CD4-positive, alpha-beta T cell (primary cell): ENCODE measurements around the gene ADAM10. TPM values are rescaled to one million over a fixed set of nuclear protein-coding genes. Genes with fewer than 3 reads are reported as not detected.

ENCODE experiments used
- ATAC-seq: fragments of 200-7000 bp; cut with Tn5 transposase; one replicate; pipeline ENCODE4 v1.10.0; 2022; ENCODE audit warnings: mild to moderate bottlenecking; ENCODE audit not compliant: poor library complexity
- CTCF ChIA-PET: fragments of 350-600 bp; sonication (Branson Sonifier 250); formaldehyde crosslinking; loops from one replicate; lab custom pipeline; 2021; ENCODE audit warnings: antibody characterized with exemption, inconsistent platforms; lab: Charles Lee
- POLR2A ChIA-PET: fragments of 350-600 bp; sonication (Branson Sonifier 250); formaldehyde crosslinking; loops from one replicate; lab custom pipeline; 2021; ENCODE audit warnings: antibody characterized with exemption, inconsistent platforms; lab: Charles Lee
- DNase-seq, 14 experiments: peaks; one replicate each; pipeline ENCODE4 v3.0.0-alpha.2; 2013 to 2020; ENCODE audit warnings: mixed read lengths in 2 of 14
- H3K27ac ChIP-seq, 2 donors: one replicate each; pipeline versions ENCODE4 v1.5.1 to v1.7.0; 2013; ENCODE audit warnings: low read length in 2 of 2, low read depth in 1 of 2, mild to moderate bottlenecking in 1 of 2
- H3K27me3 ChIP-seq, 2 experiments: 1 replicate in 1 of 2; 2 replicates in 1 of 2; pipeline versions ENCODE4 v1.6.1 to v1.7.0; 2013; ENCODE audit warnings: low read length in 2 of 2, control low read depth in 1 of 2, mild to moderate bottlenecking in 1 of 2, moderate library complexity in 1 of 2; ENCODE audit not compliant: insufficient read depth in 2 of 2, control insufficient read depth in 1 of 2
- H3K36me3 ChIP-seq: one replicate; pipeline ENCODE4 v1.6.1; 2013; ENCODE audit warnings: low read length, control low read depth; ENCODE audit not compliant: insufficient read depth
- H3K4me1 ChIP-seq: one replicate; pipeline ENCODE4 v1.6.1; 2013; ENCODE audit warnings: low read length, control low read depth; ENCODE audit not compliant: insufficient read depth
- H3K4me3 ChIP-seq: one replicate; pipeline ENCODE4 v1.5.1; 2013; ENCODE audit warnings: mild to moderate bottlenecking, low read length, moderate library complexity
- H3K9me3 ChIP-seq, 2 experiments: 1 replicate in 1 of 2; 2 replicates in 1 of 2; pipeline versions ENCODE4 v1.6.1 to v1.7.0; 2013; ENCODE audit warnings: low read length in 2 of 2, mild to moderate bottlenecking in 2 of 2, control low read depth in 1 of 2, moderate library complexity in 1 of 2; ENCODE audit not compliant: control insufficient read depth in 1 of 2, insufficient read depth in 1 of 2
- H3K27ac Mint-ChIP-seq: one replicate; pipeline ENCODE4 v1.8.0; 2020; ENCODE audit warnings: mixed read lengths
- H3K27me3 Mint-ChIP-seq: one replicate; pipeline ENCODE4 v1.8.0; 2021; ENCODE audit warnings: mixed read lengths
- H3K36me3 Mint-ChIP-seq: one replicate; pipeline ENCODE4 v1.8.0; 2021; ENCODE audit warnings: low read depth, mixed read lengths
- H3K4me1 Mint-ChIP-seq: one replicate; pipeline ENCODE4 v1.8.0; 2021; ENCODE audit warnings: low read depth, mixed read lengths
- H3K4me3 Mint-ChIP-seq: one replicate; pipeline ENCODE4 v1.8.0; 2020; ENCODE audit warnings: mild to moderate bottlenecking, mixed read lengths
- H3K9me3 Mint-ChIP-seq: one replicate; pipeline ENCODE4 v1.8.0; 2020; ENCODE audit warnings: mixed read lengths
- CTCF ChIP-seq: fragments of 200-600 bp; IDR thresholded peaks from one replicate; pipeline ENCODE4 v1.8.0; 2022; ENCODE audit warnings: antibody characterized with exemption, mild to moderate bottlenecking
- intact Hi-C, 2 experiments: fragments of 100-400 bp; cut with DNase I in 1 of 2; cut with micrococcal nuclease in 1 of 2; formaldehyde crosslinking; loops; one replicate each; pipeline versions ENCODE4 v1.15.1 to v1.9.0; 2023 to 2025; cut with DNase I, micrococcal nuclease
- total RNA-seq, 174 experiments: library from RNA in 2 of 174; stranded (reverse) in 2 of 174; gene quantifications; one replicate each; pipeline ENCODE4 v1.2.3 and lab custom pipeline; 2021 to 2026

The ADAM10 gene
- total RNA-seq, 2 experiments from 2014 or later: 70.5 to 80.4 TPM

- Mint-ChIP-seq H3K27ac (no peak overlapping the region), H3K9me3 (peaks cover 3% of the 10 kb centered on the region), H3K4me1 (no peaks in the 10 kb centered on the region), H3K36me3 (no peaks in the 10 kb centered on the region), H3K27me3 (no peaks in the 10 kb centered on the region), H3K4me3 (no peak overlapping the region)
- intact Hi-C loops: loop anchor here in 1 of 2 experiments (10.0 kb wide), 1 partner anchor 717 kb away; no protein-coding TSS in a partner anchor
- Histone ChIP-seq H3K27me3 (no peaks in the 10 kb centered on the region), H3K9me3 (peaks cover 0 to 8% of the 10 kb centered on the region in 2 experiments), H3K27ac (no peak overlapping the region), H3K36me3 (no peaks in the 10 kb centered on the region), H3K4me3 (no peak overlapping the region), H3K4me1 (no peaks in the 10 kb centered on the region)
- no peak for TF ChIP-seq CTCF
- no peak for ATAC-seq
- ChIA-PET CTCF (interaction anchor here (0.7 to 1.6 kb wide), 3 partner anchors 9 to 534 kb away, joined by 3 to 6 read pairs (median 3); partner anchors contain the start of gene MINDY2), POLR2A (no interaction called here)
- no peak for DNase-seq
Measured at GRCh38 chr15:58762285-58762684, 12.8 kb upstream of the ADAM10 start.

DNA sequence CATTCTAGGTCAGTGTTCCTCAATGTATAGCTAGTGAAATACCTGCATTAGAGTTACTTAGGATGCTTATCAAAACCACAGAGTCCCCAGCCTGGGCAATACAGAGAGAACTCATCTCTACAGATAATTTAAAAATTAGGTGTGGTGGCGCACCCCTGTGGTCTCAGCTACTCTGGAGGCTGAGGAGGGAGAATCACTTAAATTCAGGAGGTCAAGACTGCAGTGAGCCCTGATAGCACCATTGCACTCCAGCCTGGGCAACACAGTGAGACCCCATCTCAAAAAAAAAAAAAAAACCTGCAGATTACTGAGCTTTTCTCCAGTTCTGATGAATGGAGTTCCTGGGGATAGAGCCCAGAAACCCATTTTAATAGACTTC is 11.5 kb upstream of the ADAM10 start:
- DNase-seq (peak in 6 of 14 experiments; percentile 8 to 51 (median 41)), ATAC-seq (peak; percentile 26)
- H3K4me1 ChIP-seq: no peaks in the 10 kb centered on the region
- TF ChIP-seq CTCF: peak; percentile 28
- intact Hi-C loops: loop anchor here (2.0 to 10.0 kb wide), 3 partner anchors 532 to 716 kb away; no protein-coding TSS in a partner anchor
- no peaks in the 10 kb centered on the region for H3K36me3 ChIP-seq
- POLR2A ChIA-PET: interaction anchor here (0.7 to 1.8 kb wide), 2 partner anchors 10 to 532 kb away, joined by 3 to 11 read pairs; partner anchors contain the start of gene MINDY2
- Mint-ChIP-seq H3K4me1 (no peaks in the 10 kb centered on the region), H3K4me3 (no peak overlapping the region), H3K27ac (no peak overlapping the region), H3K36me3 (no peaks in the 10 kb centered on the region), H3K9me3 (peaks cover 3% of the 10 kb centered on the region), H3K27me3 (no peaks in the 10 kb centered on the region)
- no peak overlapping the region for H3K27ac ChIP-seq
- CTCF ChIA-PET: interaction anchor here (0.7 to 3.2 kb wide), 3 partner anchors 10 to 580 kb away, joined by 5 to 10 read pairs (median 6); partner anchors contain the start of gene MINDY2
- H3K4me3 ChIP-seq: no peak overlapping the region
- peaks cover 0 to 8% of the 10 kb centered on the region in 2 experiments for H3K9me3 ChIP-seq
- H3K27me3 ChIP-seq: no peaks in the 10 kb centered on the region

DNA sequence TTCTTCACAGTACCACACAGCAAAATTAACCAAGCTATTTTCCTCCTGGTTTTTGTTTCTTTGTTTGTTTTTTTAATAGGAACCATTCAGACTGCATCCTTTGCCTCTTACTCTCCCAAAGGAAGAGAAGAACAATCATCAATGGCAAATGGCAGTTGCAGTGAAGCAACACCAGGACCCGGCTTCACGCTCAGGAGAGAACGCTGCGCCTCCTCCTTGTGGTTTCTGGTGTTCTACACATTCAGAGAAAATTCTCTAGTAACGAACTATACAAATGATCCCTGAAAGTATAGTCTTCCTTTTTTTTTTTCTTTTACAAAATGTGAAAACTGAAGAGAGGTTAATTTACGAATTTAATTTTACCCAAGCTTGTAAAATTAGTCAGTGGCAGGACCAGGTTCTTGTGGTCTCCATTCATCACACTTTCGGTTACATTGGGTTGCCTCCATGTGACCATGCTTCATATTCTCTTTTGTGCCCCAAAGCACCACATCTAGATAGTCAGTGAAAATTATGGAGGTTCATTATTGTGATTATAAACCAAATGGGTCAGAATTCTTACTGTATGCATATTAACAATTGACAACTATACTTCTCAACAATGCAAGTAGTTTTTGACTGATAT is 11.0 kb upstream of the ADAM10 start:
- H3K27me3 ChIP-seq: no peaks in the 10 kb centered on the region
- Mint-ChIP-seq H3K27ac (no peak overlapping the region), H3K4me1 (no peaks in the 10 kb centered on the region), H3K4me3 (no peak overlapping the region), H3K9me3 (peaks cover 3% of the 10 kb centered on the region), H3K36me3 (no peaks in the 10 kb centered on the region), H3K27me3 (no peaks in the 10 kb centered on the region)
- CTCF ChIA-PET: interaction anchor here (0.7 to 3.2 kb wide), 3 partner anchors 10 to 579 kb away, joined by 5 to 10 read pairs (median 6); partner anchors contain the start of gene MINDY2
- POLR2A ChIA-PET: interaction anchor here (0.7 to 1.8 kb wide), 2 partner anchors 10 to 531 kb away, joined by 3 to 11 read pairs; partner anchors contain the start of gene MINDY2
- no peak for TF ChIP-seq CTCF
- intact Hi-C loops: loop anchor here (2.0 to 10.0 kb wide), 3 partner anchors 532 to 716 kb away; no protein-coding TSS in a partner anchor
- no peak overlapping the region for H3K27ac ChIP-seq
- no peaks in the 10 kb centered on the region for H3K4me1 ChIP-seq
- no peak overlapping the region for H3K4me3 ChIP-seq
- H3K9me3 ChIP-seq: peaks cover 0 to 8% of the 10 kb centered on the region in 2 experiments
- DNase-seq (no peak), ATAC-seq (no peak)
- H3K36me3 ChIP-seq: no peaks in the 10 kb centered on the region
